Putamen (tissue), 1 donor: ENCODE data around the gene ADPRM.
"Not testable (repeated sequence)": the region's sequence is repeated elsewhere in the genome, so short reads cannot be mapped to it uniquely, and the experiment has no call there.

Experiments
- DNase-seq: peaks from one replicate; pipeline ENCODE4 v3.0.0-alpha.2; 2016; ENCODE audit warnings: low spot score

ADPRM gene

GRCh38 chr17:10699856-10700255 lies 2.5 kb downstream of the ADPRM start:
- no peak for DNase-seq

GRCh38 chr17:10702574-10702973 lies 5.2 kb downstream of the ADPRM start:
- DNase-seq, result no peak

- DNase-seq, result no peak
Measured at GRCh38 chr17:10705727-10706126, 8.3 kb downstream of the ADPRM start.

- no peak for DNase-seq
Measured at GRCh38 chr17:10713318-10713717, 15.9 kb downstream of the ADPRM start.

- no peak for DNase-seq
Measured at GRCh38 chr17:10716218-10716617, 18.8 kb downstream of the ADPRM start.

DNA sequence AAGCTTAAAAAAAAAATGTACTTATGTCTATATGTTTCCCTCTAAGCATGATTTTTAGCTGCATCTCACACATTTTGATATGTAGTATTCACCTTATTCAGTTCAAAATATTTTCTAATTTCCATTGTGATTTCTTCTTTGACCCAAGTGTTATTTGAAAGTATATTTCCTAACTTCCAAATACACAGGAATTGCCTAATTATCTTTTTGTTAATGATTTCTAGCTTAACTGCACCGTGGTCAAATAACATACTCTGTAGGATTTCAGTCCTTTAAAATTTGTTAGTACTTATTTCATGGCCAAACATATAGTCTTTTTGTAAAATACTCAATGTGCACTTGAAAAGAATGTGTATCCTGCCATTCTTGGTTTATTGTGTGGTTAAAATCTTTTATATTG lies 21.2 kb downstream of the ADPRM start:
- no peak for DNase-seq

GRCh38 chr17:10724546-10725195 lies 27.3 kb downstream of the ADPRM start:
- DNase-seq, result no peak

- DNase-seq, result no peak
Measured at GRCh38 chr17:10725262-10725661, 27.9 kb downstream of the ADPRM start.

- DNase-seq, result no peak
Measured at GRCh38 chr17:10726196-10726595, 28.8 kb downstream of the ADPRM start.

- DNase-seq, result no peak
Measured at GRCh38 chr17:10727192-10727591, 29.8 kb downstream of the ADPRM start.

DNA sequence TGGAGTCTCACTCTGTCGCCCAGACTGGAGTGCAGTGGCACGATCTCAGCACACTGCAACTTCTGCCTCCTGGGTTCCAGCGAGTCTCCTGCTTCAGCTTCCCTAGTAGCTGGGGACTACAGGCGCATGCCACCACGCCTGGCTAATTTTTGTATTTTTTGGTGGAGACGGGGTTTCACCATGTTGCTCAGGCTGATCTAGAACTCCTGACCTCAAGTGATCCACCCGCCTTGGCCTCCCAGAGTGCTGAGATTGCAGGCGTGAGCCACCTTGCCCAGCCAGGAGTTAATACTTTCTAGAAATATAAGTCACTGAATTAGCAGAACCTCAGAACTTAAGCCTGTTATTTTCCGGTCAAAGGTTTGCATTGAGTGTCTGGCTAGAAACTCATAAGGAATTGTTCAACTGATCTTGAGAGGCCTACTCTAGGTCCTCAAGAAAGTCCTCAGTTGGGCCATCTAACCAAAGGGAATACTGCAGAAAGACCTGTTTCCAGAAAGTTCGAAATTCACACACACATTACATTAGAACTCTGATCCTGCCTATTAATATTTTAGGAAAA lies 31.0 kb downstream of the ADPRM start:
- no peak for DNase-seq

- peak; percentile 62 for DNase-seq
Measured at GRCh38 chr17:10729334-10730193, 32.2 kb downstream of the ADPRM start, which contains the start of gene TMEM220. TSS of gene TMEM220 (minus strand) at chr17:10730023. CDS start at chr17:10729851, 172 bp downstream.

DNA sequence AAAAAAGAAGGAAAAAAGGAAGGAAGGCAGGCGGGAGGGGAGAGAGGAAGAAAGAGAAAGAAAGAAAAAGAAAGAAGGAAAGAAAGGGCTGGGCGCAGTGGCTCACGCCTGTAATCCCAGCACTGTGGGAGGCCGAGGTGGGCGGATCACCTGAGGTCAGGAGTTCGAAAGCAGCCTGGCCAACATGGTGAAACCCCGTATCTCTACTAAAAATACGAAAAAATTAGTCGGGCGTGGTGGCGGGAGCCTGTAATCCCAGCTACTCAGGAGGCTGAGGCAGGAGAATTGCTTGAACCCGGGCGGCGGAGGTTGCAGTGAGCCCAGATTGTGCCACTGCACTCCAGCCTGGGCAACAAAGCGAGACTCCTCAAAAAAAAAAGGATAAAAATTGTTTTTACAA lies 32.9 kb downstream of the ADPRM start:
- not testable (repeated sequence) for DNase-seq

DNA sequence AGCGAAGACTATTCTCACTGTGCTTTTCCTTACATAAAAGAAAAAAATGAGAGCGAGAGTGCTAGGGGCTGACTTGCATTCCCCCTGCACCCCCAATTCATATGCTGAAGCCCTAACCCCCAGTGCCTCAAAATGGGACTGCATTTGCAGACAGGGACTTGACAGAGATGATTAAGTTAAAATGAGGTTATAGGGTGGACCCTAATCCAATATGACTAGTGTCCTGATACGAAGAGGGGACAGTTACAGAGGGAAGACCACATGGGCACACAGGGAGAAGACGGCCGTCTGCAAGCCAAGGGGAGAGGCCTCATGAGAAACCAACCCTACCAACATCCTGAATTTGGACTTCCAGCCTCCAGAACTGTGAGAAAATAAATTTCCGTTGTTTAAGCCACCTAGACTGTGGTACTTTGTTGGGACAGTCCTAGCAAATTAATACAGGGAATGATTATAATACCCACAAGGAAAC lies 34.0 kb downstream of the ADPRM start:
- DNase-seq, result no peak

GRCh38 chr17:10732121-10732520 lies 34.7 kb downstream of the ADPRM start:
- DNase-seq, result not testable (repeated sequence)

GRCh38 chr17:10733666-10734065 lies 36.3 kb downstream of the ADPRM start:
- no peak for DNase-seq

GRCh38 chr17:10735251-10735650 lies 37.9 kb downstream of the ADPRM start:
- DNase-seq, result no peak

DNA sequence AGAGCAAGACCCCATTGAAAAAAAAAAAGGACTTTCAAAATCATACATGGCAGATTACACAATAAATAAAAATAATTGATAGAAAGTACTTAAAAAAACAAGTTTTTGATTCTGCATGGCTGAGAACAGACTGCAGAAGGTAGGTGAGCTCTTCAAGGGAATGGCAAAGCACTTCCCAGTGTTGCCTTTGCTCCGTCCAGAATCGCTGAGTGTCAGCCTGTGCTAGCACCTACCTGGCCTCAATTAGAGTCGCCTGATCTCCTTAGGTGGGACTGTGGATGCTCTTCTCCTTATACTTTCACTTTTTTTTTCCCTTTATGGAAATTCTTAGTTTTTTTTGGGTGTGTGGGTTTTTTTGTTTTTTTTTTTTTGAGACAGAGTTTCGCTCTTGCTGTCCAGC lies 38.4 kb downstream of the ADPRM start:
- DNase-seq, result no peak

- peak; percentile 36 for DNase-seq
Measured at GRCh38 chr17:10737168-10737622, 39.8 kb downstream of the ADPRM start.

DNA sequence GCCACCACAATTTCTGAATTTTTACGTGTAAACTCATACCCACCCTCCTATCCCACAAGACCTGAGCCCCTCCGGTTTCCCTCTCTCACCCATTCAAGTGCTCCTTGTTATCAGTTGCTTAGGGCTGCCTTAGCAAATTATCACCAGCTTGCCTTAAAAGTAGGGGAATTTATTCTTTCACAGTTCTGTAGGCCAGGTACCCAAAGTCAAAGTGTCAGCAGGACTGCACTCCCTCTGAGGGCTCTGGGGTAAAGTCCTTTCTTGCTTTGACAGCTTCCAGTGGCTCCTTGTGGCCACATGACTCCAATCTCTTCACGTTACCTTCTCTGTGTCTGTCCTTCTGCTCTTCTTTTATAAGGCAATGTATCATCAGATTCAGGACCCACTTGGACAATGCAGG lies 40.3 kb downstream of the ADPRM start:
- DNase-seq, result no peak

GRCh38 chr17:10738521-10739258 lies 41.3 kb downstream of the ADPRM start:
- no peak for DNase-seq

- no peak for DNase-seq
Measured at GRCh38 chr17:10739386-10739785, 42.0 kb downstream of the ADPRM start.
